ENCODE data around the gene COQ2.

Gene COQ2

DNA sequence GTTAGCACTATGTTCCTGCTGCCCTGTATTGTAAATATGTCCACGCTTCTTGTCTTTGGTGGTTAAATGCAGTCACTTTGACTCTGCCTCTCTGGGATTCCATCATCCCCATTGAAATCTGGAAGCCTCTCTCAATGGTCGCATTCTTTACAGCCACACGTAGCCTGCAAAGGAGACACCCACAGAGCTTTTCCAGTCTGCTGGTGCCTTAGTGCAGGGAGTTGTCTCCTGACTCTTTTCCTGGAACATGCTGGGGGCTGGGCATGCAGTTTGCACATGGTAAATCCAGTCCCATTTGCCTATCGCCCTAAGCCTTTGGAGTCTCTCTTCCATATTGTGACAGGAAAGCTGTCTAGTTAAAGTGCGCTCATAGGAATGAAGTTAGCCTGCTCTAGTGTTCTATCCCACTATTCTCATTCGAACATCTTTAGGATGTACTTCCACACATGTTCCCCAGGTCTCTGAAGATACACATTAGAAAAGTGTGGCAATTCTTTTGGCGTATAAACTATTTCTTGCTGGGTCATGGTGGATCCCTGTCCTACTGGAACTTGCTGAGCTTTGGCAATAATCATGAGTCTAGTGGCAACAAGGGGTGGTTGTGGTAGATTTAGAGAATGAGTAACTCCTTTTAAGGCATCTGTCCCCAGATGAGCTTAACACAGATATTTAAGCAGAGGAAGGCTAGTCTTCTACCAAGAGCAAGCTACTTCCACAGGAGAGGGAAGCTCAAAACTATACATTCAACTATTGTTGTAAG is 33.7 kb downstream of the COQ2 start:
- DNase-seq (ENCODE audit: low read depth) = no peak
- TF ChIP-seq, protein P1, sequence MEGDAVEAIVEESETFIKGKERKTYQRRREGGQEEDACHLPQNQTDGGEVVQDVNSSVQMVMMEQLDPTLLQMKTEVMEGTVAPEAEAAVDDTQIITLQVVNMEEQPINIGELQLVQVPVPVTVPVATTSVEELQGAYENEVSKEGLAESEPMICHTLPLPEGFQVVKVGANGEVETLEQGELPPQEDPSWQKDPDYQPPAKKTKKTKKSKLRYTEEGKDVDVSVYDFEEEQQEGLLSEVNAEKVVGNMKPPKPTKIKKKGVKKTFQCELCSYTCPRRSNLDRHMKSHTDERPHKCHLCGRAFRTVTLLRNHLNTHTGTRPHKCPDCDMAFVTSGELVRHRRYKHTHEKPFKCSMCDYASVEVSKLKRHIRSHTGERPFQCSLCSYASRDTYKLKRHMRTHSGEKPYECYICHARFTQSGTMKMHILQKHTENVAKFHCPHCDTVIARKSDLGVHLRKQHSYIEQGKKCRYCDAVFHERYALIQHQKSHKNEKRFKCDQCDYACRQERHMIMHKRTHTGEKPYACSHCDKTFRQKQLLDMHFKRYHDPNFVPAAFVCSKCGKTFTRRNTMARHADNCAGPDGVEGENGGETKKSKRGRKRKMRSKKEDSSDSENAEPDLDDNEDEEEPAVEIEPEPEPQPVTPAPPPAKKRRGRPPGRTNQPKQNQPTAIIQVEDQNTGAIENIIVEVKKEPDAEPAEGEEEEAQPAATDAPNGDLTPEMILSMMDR (IDR thresholded peaks at IDR 0.05; ENCODE audit: insufficient read depth, low read depth, low read length, missing control alignments) = no peak
- H3K4me3 ChIP-seq (ENCODE audit: low read length) = no peak overlapping the region

DNA sequence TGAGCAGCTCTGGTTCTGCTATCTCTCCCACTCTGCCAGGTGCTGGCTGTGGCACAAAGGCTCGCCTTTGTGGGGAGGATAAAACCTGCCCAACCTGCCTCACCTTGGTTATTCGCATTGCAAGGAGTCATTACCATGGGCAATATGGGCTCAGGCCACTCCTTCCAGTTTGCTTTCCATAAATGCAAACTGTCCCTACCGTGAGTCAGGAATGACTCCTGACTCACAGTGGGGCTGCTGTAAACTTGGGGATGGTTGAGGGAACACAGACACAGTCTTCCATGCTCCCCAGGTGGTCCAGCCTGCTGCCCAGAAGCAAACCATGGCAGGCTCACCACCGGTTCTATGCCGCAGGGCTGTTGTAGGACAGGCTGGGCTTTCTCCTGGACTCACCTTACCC is 36.1 kb downstream of the COQ2 start:
- no peak overlapping the region for H3K4me3 ChIP-seq (ENCODE audit: low read length)
- TF ChIP-seq, protein P1 (IDR thresholded peaks at IDR 0.05; ENCODE audit: insufficient read depth, low read depth, low read length, missing control alignments) = no peak
- peak; percentile 86 for DNase-seq (ENCODE audit: low read depth)

DNA sequence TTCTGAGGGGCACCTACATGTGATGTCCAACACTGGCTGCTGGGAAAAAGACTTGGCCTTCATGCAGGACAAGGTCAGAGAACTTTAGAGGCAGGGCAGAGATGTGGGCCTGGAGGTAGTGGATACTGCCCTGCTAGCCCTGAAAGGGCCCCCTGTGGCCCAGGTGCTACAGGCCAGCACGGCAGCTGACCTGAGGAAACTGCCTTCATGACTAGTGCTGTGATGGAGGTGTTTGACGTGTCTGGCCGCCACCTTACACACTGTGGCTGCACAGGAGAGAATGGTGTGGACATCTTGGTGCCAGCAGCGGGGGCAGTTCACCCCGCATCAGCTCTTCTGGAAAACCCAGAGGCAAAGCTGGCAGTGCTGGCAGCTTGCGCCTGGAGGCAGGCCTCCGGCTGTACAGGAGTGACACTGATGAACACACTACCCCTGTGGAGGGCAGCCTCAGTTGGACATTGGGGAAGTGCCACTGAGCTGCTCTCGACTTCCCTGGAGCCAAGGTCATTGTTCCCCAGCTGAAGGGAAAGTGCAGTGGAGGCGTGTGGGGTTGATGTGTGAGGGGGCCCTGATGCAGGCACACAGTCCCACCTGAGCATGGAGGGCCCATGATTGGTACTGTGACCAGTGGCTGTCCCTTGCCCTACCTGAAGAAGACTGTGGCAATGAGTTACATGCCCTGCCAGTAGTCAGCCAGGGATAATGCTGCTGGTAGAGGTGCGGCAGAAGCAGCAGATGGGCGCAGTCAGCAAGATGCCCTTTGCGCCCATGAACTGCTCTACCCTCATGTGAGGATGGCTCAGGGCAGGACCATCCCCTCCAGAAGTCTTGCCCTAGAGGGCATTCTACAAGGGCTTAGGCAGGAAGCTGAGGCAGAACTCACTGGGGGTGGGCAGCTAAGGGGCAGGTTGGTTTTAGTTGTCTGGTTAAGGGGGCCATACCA is 36.9 kb downstream of the COQ2 start:
- TF ChIP-seq, protein P1 (IDR thresholded peaks at IDR 0.05; ENCODE audit: insufficient read depth, low read depth, low read length, missing control alignments) = no peak
- no peak for DNase-seq (ENCODE audit: low read depth)
- H3K4me3 ChIP-seq (ENCODE audit: low read length) = no peak overlapping the region

DNA sequence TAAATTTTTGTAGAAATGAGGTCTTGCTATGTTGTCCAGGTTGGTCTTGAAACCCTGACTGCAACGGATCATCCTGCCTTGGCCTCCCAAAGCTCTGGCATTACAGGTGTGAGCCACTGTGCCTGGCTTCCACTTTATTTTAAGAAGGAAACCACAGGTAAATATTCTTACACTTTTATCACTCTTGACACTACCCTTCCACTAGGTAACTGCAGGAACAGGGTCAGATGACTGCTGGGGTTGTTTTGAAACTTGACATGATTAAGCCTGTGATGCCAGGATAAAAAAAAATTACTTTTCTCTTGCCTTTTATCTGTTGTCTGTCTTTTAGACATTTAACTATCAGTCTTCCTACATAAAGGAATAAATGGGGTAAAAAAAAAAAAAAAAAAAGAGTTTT is 43.5 kb downstream of the COQ2 start:
- TF ChIP-seq, protein P1 (IDR thresholded peaks at IDR 0.05; ENCODE audit: insufficient read depth, low read depth, low read length, missing control alignments) = no peak
- DNase-seq (ENCODE audit: low read depth) = no peak
- no peak overlapping the region for H3K4me3 ChIP-seq (ENCODE audit: low read length)

DNA sequence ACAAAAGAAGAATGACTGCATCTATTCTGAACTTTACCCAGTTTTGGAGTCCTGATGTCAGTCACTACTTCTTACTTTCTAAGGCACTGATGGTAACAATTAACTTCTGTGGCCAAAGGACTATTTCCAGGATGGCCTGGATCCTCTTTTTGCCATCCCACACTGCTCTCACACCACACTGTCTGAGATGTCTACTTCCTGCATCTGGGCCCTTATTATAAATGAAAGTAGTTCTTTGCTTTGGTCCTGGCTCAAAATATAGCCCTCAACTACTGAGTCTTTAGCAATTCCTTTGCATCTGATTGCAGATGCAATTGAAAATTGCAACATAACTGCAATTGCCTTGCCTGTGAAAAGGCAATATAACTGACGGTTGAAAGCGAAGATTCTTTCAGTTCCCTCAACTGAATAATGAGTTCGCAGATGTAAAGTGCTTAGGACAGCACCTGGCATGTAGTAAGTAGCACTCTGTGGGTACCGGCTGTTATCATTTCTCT is 44.2 kb downstream of the COQ2 start:
- TF ChIP-seq, protein P1 (IDR thresholded peaks at IDR 0.05; ENCODE audit: insufficient read depth, low read depth, low read length, missing control alignments) = no peak
- no peak overlapping the region for H3K4me3 ChIP-seq (ENCODE audit: low read length)
- DNase-seq (ENCODE audit: low read depth) = no peak

DNA sequence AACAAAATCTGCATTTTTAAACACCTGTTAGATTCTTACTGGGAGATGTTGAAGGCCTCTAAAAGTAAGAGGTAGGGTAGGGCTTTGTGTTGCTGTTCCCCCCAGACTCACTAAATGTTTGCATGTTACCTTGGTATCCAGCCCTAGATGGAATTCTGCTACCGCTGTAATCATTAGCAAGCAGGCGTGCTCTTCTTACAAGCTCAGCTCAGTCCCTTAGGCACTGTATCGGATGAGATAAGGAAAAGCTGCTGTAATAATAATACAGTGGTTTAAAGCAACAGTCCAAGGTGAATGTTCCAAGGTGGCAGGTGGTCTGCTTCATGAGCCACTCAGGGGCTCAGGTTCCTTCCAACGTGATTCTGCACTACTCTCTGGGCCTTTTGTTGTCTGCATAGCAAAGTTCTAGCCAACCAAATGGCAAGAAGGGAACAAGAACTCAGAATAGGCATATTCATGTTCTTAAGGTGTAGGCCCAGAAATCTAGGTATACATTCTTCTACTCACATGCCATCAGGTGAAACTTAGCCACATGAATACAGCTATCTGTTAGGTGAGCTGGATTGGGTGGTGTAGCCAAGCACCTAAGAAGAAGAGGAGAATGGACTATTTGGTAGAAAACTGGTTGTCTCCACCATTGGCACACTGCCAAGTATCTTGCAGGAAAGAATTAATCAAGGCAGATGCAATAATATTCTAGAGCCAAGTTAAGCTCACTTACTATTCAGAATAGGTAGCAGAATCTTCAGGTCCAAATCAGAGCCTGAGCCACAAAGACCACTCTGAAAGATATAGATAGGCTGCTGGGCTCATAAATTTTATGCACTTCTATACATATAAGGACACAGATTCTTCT is 46.0 kb downstream of the COQ2 start:
- TF ChIP-seq, protein P1 (IDR thresholded peaks at IDR 0.05; ENCODE audit: insufficient read depth, low read depth, low read length, missing control alignments) = no peak
- H3K4me3 ChIP-seq (ENCODE audit: low read length) = no peak overlapping the region
- no peak for DNase-seq (ENCODE audit: low read depth)
